WI38 (cell line): ENCODE data around the gene KDF1.

ENCODE experiments used
- H3K4me3 ChIP-seq: 2 replicates; pipeline ENCODE4 v1.5.1; 2011; ENCODE audit warnings: low read depth, mild to moderate bottlenecking, control low read depth, low read length
- TF ChIP-seq, protein P1 (sequence below): IDR thresholded peaks from 2 replicates; pipeline ENCODE4 v1.5.1; 2012; ENCODE audit warnings: low read depth, mild to moderate bottlenecking, control low read depth, low read length

Gene KDF1

DNA sequence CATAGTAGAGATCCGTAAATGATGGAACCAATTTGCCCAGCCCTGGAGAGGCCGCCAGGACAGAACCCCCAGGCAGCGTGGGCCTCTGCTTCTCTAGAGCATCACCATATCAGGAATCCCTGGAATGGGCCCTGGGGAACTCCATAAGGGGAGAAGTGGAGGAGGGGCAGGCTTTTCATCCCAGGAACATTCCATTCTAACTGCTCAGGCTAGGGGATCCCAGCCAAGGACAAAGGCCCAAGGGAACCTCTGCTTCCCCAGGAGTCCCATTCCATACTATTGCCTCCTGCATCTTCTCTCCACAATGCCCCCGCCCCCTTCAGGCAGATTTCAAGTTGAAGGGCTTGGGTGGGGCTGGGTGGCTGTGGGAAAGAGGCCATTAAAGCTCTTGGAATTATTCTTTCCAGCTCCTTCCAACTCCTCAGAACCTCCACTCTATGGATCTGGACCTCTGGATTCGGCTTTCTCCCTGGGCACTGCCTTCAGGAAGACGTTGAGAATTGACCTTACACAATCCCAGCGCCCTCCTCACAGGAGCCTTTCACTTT lies 39.2 kb upstream of the KDF1 start:
- TF ChIP-seq, protein P1, sequence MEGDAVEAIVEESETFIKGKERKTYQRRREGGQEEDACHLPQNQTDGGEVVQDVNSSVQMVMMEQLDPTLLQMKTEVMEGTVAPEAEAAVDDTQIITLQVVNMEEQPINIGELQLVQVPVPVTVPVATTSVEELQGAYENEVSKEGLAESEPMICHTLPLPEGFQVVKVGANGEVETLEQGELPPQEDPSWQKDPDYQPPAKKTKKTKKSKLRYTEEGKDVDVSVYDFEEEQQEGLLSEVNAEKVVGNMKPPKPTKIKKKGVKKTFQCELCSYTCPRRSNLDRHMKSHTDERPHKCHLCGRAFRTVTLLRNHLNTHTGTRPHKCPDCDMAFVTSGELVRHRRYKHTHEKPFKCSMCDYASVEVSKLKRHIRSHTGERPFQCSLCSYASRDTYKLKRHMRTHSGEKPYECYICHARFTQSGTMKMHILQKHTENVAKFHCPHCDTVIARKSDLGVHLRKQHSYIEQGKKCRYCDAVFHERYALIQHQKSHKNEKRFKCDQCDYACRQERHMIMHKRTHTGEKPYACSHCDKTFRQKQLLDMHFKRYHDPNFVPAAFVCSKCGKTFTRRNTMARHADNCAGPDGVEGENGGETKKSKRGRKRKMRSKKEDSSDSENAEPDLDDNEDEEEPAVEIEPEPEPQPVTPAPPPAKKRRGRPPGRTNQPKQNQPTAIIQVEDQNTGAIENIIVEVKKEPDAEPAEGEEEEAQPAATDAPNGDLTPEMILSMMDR = no peak
- no peak overlapping the region for H3K4me3 ChIP-seq

DNA sequence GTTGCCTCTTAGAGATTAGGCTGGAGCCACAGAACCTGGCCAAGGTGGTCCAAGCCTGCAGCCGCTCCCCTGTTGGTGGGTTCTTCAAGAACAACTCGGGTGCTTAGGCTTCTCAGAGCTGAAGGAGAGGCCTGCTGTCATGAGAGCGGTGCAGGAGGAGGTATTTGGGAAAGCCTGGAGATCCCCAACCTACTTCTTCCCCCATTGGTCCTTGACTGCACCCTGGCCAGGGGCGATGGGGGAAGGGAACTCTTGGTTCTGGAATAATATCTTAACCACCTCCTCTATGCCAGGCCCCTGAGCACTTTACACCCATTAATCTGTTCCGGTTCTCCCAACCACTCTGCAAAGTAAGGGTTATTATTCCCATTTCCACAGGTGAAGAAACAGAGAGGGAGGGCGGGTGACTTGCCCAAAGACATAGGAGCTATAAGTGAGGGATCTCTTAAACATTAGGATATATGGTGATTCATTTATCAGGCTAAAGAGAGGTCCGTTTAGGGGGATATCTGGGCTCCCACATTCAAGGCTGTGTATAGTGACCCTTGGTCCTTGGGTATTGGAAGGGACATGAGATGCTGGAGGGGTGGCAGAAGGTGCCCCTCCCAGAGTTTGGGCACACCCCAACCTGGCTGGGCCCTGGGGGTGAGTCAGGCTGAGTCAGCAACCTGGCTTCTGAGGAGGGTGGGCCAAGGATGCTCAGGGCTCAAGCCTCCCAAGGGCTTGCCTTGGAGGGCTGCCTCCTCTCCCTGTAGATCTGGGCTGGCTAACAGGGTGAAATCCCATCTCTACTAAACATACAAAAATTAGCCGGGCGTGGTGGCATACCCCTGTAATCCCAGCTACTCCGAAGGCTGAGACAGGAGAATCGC lies 38.4 kb upstream of the KDF1 start:
- TF ChIP-seq, protein P1 = no peak
- H3K4me3 ChIP-seq = no peak overlapping the region; the same call in 1 of the 2 replicates

DNA sequence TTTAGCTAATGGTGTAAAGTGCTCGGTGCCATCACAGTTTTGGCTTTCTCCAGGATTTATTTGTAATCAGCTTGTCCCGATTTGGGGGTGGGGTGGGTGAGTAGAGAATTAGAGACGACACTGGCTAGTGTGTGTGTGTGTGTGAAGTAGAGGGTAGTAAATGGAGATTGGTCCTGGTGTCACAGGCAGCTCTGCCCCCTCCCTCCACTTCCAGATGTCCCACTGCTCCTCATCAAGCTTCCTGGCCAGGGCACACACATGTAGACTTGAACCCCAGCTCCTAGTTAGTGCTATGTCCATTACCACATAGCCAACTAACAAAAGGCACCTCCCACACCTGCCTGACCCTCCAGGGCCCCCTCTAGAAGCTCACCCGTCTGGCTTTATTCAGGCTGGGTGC lies 36.4 kb upstream of the KDF1 start:
- TF ChIP-seq, protein P1 = no peak
- H3K4me3 ChIP-seq = peak overlapping the region; percentile 87

DNA sequence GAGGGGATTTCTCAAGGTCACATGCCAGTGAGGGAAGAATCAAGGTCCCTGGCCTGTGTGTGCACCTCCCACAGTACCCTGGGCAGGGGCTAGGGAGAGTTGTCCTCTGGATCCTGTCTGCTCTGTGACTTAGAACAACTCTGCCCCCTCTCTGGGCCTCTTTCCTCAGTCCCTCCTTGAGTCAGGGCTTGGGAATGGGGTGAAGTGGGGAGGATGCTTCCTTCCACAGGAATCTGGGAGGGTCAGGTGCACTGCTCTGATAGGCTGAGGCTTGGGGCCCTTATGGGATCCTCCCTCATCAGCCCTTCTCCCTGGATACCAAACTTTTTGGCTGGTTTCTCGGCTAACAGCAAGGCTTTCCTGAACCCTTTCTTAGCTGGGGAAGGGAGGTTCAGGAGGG lies 35.8 kb upstream of the KDF1 start:
- TF ChIP-seq, protein P1 = no peak
- H3K4me3 ChIP-seq = peak overlapping the region; percentile 87

DNA sequence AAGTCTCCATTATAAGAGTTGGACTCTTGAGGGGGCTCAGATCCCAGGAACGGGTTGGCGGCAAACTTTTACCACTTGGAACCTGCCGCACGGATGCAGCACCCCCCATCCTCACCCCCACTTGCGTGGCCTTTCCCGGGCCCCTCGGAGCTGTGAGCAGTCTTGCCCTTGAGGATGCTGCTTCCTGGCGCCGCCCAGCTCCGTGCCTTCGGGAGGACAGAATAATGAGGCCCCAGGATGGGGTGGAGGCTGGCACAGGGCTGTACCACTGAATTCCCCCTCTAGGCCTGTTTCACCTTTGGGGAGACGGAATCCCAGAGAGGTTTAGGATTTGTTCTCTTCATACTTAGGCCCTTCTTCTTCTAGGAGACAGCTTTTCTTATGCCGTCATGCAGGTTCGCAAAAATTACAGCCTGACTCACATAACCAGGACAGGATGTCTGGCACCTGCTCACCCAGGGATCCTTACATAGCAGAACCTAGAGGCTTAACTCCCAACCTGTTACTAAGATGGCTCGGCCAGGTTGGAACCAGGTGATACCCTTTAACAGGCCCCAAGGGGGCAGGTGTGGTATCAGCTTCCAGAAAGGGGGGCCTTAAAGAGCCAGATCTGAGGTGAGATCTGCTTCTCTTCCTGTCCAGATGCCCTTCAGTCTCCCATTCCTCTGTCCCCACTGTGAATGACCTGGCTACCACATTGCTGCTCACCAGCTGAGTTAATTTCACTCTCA lies 34.7 kb upstream of the KDF1 start:
- H3K4me3 ChIP-seq = peak overlapping the region; percentile 87
- TF ChIP-seq, protein P1 = no peak

DNA sequence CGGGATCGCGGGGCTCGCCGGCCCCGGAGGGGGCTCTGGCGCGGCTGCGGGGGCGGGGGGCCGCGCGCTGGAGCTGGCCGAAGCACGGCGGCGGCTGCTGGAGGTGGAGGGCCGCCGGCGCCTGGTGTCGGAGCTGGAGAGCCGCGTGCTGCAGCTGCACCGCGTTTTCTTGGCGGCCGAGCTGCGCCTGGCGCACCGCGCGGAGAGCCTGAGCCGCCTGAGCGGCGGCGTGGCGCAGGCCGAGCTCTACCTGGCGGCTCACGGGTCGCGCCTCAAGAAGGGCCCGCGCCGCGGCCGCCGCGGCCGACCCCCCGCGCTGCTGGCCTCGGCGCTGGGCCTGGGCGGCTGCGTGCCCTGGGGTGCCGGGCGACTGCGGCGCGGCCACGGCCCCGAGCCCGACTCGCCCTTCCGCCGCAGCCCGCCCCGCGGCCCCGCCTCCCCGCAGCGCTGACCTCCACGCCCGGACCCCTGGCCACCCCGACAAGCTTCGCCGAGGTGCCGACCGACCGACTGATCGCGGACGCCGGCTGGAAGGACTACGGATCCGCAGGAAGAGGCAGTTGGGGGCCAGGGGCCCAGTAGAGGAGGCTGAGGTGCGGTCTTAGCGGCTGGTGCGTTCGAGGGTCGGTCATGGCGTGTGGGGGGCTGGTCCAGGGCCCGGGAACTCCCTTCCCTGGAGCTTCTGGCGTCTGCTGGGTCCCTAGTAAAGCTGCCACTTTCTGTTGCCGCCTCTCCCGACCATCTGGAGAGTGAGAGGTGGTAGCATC lies 33.9 kb upstream of the KDF1 start:
- TF ChIP-seq, protein P1 = no peak

More for the DNA sequence above, 33.9 kb upstream of the KDF1 start:
- H3K4me3 ChIP-seq = peak overlapping the region; percentile 87
